ENCODE data around the gene POU5F1. TPM values are rescaled to one million over a fixed set of nuclear protein-coding genes. Genes with fewer than 3 reads are reported as not detected.

The POU5F1 gene
- total RNA-seq, 1 donor from 2014 or later = 5.0 TPM

GRCh38 chr6:31125586-31126363, 44.7 kb downstream of the POU5F1 start:
- Histone ChIP-seq H3K36me3 (no peaks in the 10 kb centered on the region), H3K4me3 (no peak overlapping the region), H3K4me1 (peaks cover 17% of the 10 kb centered on the region), H3K27ac (no peak overlapping the region), H3K27me3 (ENCODE audit: low read depth) (no peaks in the 10 kb centered on the region), H3K9me3 (no peaks in the 10 kb centered on the region)
- no peak for TF ChIP-seq CTCF (IDR thresholded peaks at IDR 0.05)
- DNase-seq = no peak
- no peak for ATAC-seq
- intact Hi-C loops (cut with DNase I) = no loop called here

- H3K27ac ChIP-seq = no peak overlapping the region
- intact Hi-C loops (cut with DNase I) = no loop called here
- DNase-seq = peak; percentile 61
- no peak overlapping the region for H3K4me3 ChIP-seq
- H3K36me3 ChIP-seq = no peaks in the 10 kb centered on the region
- H3K27me3 ChIP-seq (ENCODE audit: low read depth) = no peaks in the 10 kb centered on the region
- no peak for TF ChIP-seq CTCF (IDR thresholded peaks at IDR 0.05)
- ATAC-seq = peak; percentile 64 to 74
- peaks cover 17% of the 10 kb centered on the region for H3K4me1 ChIP-seq
- H3K9me3 ChIP-seq = no peaks in the 10 kb centered on the region
Observed at GRCh38 chr6:31125162-31125561, 45.3 kb downstream of the POU5F1 start.

GRCh38 chr6:31122791-31123706, 47.4 kb downstream of the POU5F1 start:
- Histone ChIP-seq H3K27me3 (ENCODE audit: low read depth) (no peaks in the 10 kb centered on the region), H3K4me1 (peaks cover 17% of the 10 kb centered on the region), H3K36me3 (no peaks in the 10 kb centered on the region), H3K27ac (no peak overlapping the region), H3K9me3 (no peaks in the 10 kb centered on the region), H3K4me3 (no peak overlapping the region)
- DNase-seq = peak; percentile 63
- intact Hi-C loops (cut with DNase I) = no loop called here
- no peak for TF ChIP-seq CTCF (IDR thresholded peaks at IDR 0.05)
- peak; percentile 24 to 81 for ATAC-seq

- TF ChIP-seq CTCF (IDR thresholded peaks at IDR 0.05) = no peak
- no peak for DNase-seq
- Histone ChIP-seq H3K4me3 (no peak overlapping the region), H3K9me3 (no peaks in the 10 kb centered on the region), H3K27me3 (ENCODE audit: low read depth) (no peaks in the 10 kb centered on the region), H3K36me3 (no peaks in the 10 kb centered on the region), H3K27ac (no peak overlapping the region), H3K4me1 (peaks cover 17% of the 10 kb centered on the region)
- no peak for ATAC-seq
- intact Hi-C loops (cut with DNase I) = no loop called here
Observed at GRCh38 chr6:31121131-31121790, 49.2 kb downstream of the POU5F1 start.

- no peak within 1 kb of the TSS for H3K4me3 ChIP-seq
- intact Hi-C loops (cut with DNase I) = no loop called here
- ATAC-seq (no peak), DNase-seq (no peak)
- H3K9me3 ChIP-seq = no peaks in the 10 kb centered on the region
- no peaks in the 10 kb centered on the region for H3K27me3 ChIP-seq (ENCODE audit: low read depth)
- no peaks in the 10 kb centered on the region for H3K36me3 ChIP-seq
- no peak for TF ChIP-seq CTCF (IDR thresholded peaks at IDR 0.05)
- H3K4me1 ChIP-seq = peaks cover 23% of the 10 kb centered on the region
- H3K27ac ChIP-seq = no peak within 1 kb of the TSS
Observed at GRCh38 chr6:31120151-31120915, 50.1 kb downstream of the POU5F1 start, which contains the start of gene CDSN. Gene CDSN (minus strand): TSS chr6:31120446. CDS start chr6:31120419, 27 bp downstream.

All from lower lobe of right lung (tissue), 2 donors.